Stimulated activated CD8-positive, alpha-beta memory T cell treated with anti-CD3 and anti-CD28 coated beads, Interleukin-2, amount 100 ng/mL, for 48 hours (primary cell): ENCODE results near the gene ARHGAP6.

Experiments
- DNase-seq, 2 donors: peaks; one replicate each; pipeline ENCODE4 v3.0.0-alpha.2; 2020; ENCODE audit warnings: low read depth in 2 of 2

ARHGAP6 gene

GRCh38 chrX:11309220-11309619 is 356.5 kb downstream of the ARHGAP6 start:
- DNase-seq, result no peak

GRCh38 chrX:11305641-11306040 is 360.1 kb downstream of the ARHGAP6 start:
- no peak for DNase-seq

- DNase-seq, result no peak
Measured at GRCh38 chrX:11304829-11305228, 360.9 kb downstream of the ARHGAP6 start.

GRCh38 chrX:11298600-11298999 is 367.1 kb downstream of the ARHGAP6 start:
- DNase-seq, result no peak

- no peak for DNase-seq
Measured at GRCh38 chrX:11296051-11296450, 369.7 kb downstream of the ARHGAP6 start.

GRCh38 chrX:11293113-11293512 is 372.6 kb downstream of the ARHGAP6 start, which contains the start of gene AMELX:
TSS of gene AMELX (plus strand) at chrX:11293413. CDS start at chrX:11294789, 1,376 bp downstream.
- no peak for DNase-seq

GRCh38 chrX:11290416-11291102 is 375.2 kb downstream of the ARHGAP6 start:
- DNase-seq, result no peak

GRCh38 chrX:11287505-11287904 is 378.2 kb downstream of the ARHGAP6 start:
- DNase-seq, result no peak

- DNase-seq, result no peak
Measured at GRCh38 chrX:11285651-11286050, 380.1 kb downstream of the ARHGAP6 start.

- no peak for DNase-seq
Measured at GRCh38 chrX:11282043-11282442, 383.7 kb downstream of the ARHGAP6 start.

- DNase-seq, result no peak
Measured at GRCh38 chrX:11273544-11273943, 392.2 kb downstream of the ARHGAP6 start.

- DNase-seq, result no peak
Measured at GRCh38 chrX:11272863-11273262, 392.9 kb downstream of the ARHGAP6 start.

- DNase-seq, result no peak
Measured at GRCh38 chrX:11272290-11272689, 393.4 kb downstream of the ARHGAP6 start.

- no peak for DNase-seq
Measured at GRCh38 chrX:11269996-11270395, 395.7 kb downstream of the ARHGAP6 start.

GRCh38 chrX:11269006-11269405 is 396.7 kb downstream of the ARHGAP6 start:
- DNase-seq, result no peak

- no peak for DNase-seq
Measured at GRCh38 chrX:11267425-11267824, 398.3 kb downstream of the ARHGAP6 start.

GRCh38 chrX:11266573-11267003 is 399.1 kb downstream of the ARHGAP6 start:
- no peak for DNase-seq

- DNase-seq, result no peak
Measured at GRCh38 chrX:11265352-11265751, 400.4 kb downstream of the ARHGAP6 start.

- DNase-seq, result no peak
Measured at GRCh38 chrX:11264925-11265324, 400.8 kb downstream of the ARHGAP6 start.

GRCh38 chrX:11261260-11261659 is 404.5 kb downstream of the ARHGAP6 start:
- no peak for DNase-seq

GRCh38 chrX:11259437-11259836 is 406.3 kb downstream of the ARHGAP6 start:
- no peak for DNase-seq

GRCh38 chrX:11257711-11258110 is 408.0 kb downstream of the ARHGAP6 start:
- no peak for DNase-seq

- DNase-seq, result no peak
Measured at GRCh38 chrX:11257290-11257689, 408.4 kb downstream of the ARHGAP6 start.
